Measurements from ENCODE around the gene CAND2.
A peak's percentile ranks its signal among the peaks of the same experiment; 100 is the strongest.

CAND2 gene

DNA sequence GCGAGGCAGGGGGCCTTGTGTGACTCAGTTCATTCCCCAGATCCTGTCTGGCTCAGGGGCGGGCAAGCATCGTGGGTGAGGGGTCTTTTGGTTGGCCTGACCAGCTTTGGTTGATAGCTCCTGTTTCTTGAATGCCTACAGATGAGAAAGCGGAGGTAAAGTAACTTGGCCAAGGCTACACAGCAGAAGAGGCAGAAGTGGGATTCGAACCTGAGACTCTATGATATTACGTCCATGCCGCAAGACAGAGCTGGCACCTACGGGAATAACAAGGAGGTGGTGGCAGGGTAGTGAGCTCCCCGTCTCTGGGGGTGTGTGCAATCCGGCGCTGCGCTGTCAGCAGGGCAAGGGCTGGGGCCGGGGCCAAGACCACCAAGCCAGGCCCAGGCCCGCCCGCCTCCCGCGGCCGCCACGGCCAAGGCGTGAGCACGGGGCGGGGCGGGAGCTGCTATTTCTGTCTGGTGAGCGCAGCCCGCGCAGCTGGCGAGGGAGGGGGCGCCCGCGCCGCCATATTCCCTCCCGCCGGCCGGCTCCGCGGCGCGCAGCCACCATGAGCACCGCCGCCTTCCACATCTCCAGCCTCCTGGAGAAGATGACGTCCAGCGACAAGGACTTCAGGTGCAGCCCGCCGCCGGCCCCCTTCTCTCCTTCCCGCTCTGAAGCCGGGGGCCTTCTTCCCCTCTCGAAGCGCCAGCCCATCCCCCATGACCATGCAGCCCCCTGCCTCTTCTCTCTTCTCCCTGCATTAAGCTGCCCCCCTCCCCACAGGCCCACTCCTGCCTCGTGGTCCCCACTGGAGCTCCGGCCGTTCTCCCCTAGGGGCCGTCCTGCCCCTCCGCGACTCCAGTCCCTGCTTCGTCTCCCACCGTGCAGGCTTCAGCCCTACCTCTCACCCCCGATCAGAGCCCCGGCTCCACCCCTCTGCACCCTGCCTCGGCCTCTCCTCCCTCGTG lies at the start of gene CAND2:
TSS of gene CAND2 (plus strand) at position 510 of the 953 bp plus-strand sequence. CDS start at position 551, 41 bp downstream.
- DNase-seq (ENCODE audit: low read depth) = peak; percentile 5
- in situ Hi-C loops (cut with HindIII; ENCODE audit: low sequenced_read_pairs) = no loop called here
- TF ChIP-seq, protein P1, sequence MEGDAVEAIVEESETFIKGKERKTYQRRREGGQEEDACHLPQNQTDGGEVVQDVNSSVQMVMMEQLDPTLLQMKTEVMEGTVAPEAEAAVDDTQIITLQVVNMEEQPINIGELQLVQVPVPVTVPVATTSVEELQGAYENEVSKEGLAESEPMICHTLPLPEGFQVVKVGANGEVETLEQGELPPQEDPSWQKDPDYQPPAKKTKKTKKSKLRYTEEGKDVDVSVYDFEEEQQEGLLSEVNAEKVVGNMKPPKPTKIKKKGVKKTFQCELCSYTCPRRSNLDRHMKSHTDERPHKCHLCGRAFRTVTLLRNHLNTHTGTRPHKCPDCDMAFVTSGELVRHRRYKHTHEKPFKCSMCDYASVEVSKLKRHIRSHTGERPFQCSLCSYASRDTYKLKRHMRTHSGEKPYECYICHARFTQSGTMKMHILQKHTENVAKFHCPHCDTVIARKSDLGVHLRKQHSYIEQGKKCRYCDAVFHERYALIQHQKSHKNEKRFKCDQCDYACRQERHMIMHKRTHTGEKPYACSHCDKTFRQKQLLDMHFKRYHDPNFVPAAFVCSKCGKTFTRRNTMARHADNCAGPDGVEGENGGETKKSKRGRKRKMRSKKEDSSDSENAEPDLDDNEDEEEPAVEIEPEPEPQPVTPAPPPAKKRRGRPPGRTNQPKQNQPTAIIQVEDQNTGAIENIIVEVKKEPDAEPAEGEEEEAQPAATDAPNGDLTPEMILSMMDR (IDR thresholded peaks at IDR 0.05; ENCODE audit: low read depth, low read length, missing control alignments) = no peak
- H3K4me3 ChIP-seq (ENCODE audit: low read depth, low read length) = peak within 1 kb of the TSS; percentile 63

DNA sequence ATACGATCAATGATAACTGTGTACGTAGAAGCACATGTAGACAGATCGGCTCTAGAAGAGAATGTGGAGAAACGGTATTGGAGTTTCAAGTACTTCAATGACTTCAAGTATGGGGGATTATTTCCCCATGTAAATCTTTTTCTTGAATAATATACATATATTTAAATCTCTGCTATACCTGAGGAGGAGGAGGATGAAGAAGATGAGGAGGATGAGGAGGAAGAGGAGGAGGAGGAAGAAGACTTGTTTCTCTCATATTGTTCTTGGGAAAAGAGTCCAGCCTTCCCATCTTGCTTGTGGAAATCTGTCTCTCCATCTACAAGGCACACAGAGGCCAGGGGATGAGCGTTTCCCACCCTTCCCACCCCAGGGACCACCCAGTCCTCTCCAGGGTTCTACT lies 48.0 kb upstream of the CAND2 start:
- in situ Hi-C loops (cut with HindIII; ENCODE audit: low sequenced_read_pairs) = no loop called here
- no peak for DNase-seq (ENCODE audit: low read depth)
- TF ChIP-seq, protein P1 (IDR thresholded peaks at IDR 0.05; ENCODE audit: low read depth, low read length, missing control alignments) = no peak
- no peak overlapping the region for H3K4me3 ChIP-seq (ENCODE audit: low read depth, low read length)

DNA sequence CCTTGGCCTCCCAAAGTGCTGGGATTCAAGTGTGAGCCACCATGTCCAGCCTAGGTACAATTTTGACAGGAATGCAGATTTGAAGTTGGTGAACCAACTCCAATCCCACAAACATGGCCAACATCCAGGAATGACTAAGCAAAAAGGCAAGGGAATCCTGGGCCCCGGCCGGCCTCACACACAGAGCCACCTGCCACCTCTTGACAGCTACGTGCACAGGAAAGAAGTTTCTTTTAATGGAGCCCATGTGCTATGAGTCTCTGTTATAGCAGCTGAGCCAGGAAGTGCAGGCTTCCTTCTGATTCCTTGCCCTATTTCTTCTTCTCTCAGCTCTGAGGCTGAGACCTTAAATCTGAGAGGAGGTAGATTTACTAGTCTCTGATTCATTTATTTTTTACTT lies 46.3 kb upstream of the CAND2 start:
- H3K4me3 ChIP-seq (ENCODE audit: low read depth, low read length) = no peak overlapping the region
- TF ChIP-seq, protein P1 (IDR thresholded peaks at IDR 0.05; ENCODE audit: low read depth, low read length, missing control alignments) = no peak
- DNase-seq (ENCODE audit: low read depth) = peak; percentile 73
- in situ Hi-C loops (cut with HindIII; ENCODE audit: low sequenced_read_pairs) = no loop called here

DNA sequence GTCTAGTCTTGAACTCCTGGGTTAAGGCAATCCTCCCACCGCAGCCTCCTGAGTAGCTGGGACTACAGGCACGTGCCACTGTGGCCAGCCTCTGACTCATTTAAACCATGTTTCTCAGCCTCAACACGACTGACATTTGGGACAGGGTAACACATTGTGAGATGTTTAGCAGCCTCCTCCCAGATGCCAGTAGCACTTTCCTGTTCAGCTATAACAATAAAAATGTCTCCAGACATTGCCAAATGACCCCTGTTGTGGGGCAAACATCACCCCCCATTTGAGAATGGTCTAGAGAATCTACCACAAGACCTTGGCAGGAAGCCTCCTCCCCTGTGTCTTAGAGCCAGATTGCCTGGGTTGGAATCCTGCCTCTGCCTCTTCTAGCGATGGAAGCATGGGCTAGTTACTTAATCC lies 45.8 kb upstream of the CAND2 start:
- no peak overlapping the region for H3K4me3 ChIP-seq (ENCODE audit: low read depth, low read length)
- peak; percentile 88 for DNase-seq (ENCODE audit: low read depth)
- TF ChIP-seq, protein P1 (IDR thresholded peaks at IDR 0.05; ENCODE audit: low read depth, low read length, missing control alignments) = no peak
- in situ Hi-C loops (cut with HindIII; ENCODE audit: low sequenced_read_pairs) = no loop called here

DNA sequence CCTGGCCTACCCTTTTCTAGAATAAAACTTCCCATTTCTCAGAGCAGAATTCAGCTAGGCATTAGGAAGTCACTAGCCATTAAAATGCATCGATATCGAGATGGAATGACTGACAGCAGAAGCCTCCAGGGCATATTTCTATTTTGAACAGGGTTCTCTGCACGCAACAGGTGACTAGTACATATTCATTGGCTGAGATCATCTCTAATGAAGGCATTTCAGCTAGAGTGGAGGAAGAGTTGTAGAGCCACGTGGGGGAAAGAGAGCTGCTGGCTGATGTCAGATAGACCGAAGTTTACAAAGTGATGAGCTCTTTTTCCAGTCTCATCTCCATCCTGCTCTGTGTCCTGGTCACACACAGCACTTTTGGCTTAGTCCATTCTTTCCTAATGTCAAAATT lies 44.9 kb upstream of the CAND2 start:
- H3K4me3 ChIP-seq (ENCODE audit: low read depth, low read length) = no peak overlapping the region
- TF ChIP-seq, protein P1 (IDR thresholded peaks at IDR 0.05; ENCODE audit: low read depth, low read length, missing control alignments) = no peak
- DNase-seq (ENCODE audit: low read depth) = no peak
- in situ Hi-C loops (cut with HindIII; ENCODE audit: low sequenced_read_pairs) = no loop called here

DNA sequence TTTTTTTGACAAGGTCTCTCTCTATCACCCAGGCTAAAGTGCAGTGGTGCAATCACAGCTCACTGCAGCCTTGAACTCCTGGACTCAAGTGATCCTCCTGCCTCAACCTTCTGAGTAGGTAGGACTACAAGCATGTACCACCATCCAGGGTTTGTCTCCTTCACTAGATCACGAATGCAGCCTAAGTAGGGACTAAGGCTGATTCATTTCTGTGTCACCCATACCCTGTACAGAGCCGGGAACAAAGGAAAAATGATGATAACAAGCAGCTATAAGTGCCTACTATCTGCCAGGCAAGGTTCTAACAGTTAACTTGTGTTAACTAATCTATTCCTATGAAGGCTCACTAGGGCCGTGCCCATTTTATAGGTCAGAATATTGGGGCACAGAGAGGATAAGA lies 44.4 kb upstream of the CAND2 start:
- in situ Hi-C loops (cut with HindIII; ENCODE audit: low sequenced_read_pairs) = no loop called here
- no peak for DNase-seq (ENCODE audit: low read depth)

More for the DNA sequence above, 44.4 kb upstream of the CAND2 start:
- TF ChIP-seq, protein P1 (IDR thresholded peaks at IDR 0.05; ENCODE audit: low read depth, low read length, missing control alignments) = no peak
- H3K4me3 ChIP-seq (ENCODE audit: low read depth, low read length) = no peak overlapping the region

All from astrocyte of the cerebellum (primary cell).